Right lobe of liver (tissue), 6 donors: ENCODE measurements around the gene FNDC3B. TPM values are rescaled to one million over a fixed set of nuclear protein-coding genes. Genes with fewer than 3 reads are reported as not detected.

Experiments used
- ATAC-seq, 4 donors: fragments of 200-7000 bp; cut with Tn5 transposase; one replicate each; pipeline ENCODE4 v1.9.1; 2020; ENCODE audit warnings: mild to moderate bottlenecking in 4 of 4, moderate library complexity in 4 of 4
- DNase-seq, 3 donors: peaks; one replicate each; pipeline ENCODE4 v3.0.0-alpha.2; 2020
- H3K27ac ChIP-seq, 3 donors: fragments of 200-600 bp; one replicate each; pipeline ENCODE4 v1.8.0; 2022
- H3K27me3 ChIP-seq, 2 donors: fragments of 200-600 bp; one replicate each; pipeline ENCODE4 v1.8.0; 2022
- H3K36me3 ChIP-seq, 4 donors: fragments of 200-600 bp; sonication (generic) in 1 of 4; one replicate each; pipeline versions ENCODE4 v1.5.1 to v1.8.0; 2017 to 2022; ENCODE audit warnings: control low read depth in 1 of 4
- H3K4me1 ChIP-seq, 4 donors: fragments of 200-600 bp; sonication (generic) in 1 of 4; one replicate each; pipeline versions ENCODE4 v1.5.1 to v1.8.0; 2017 to 2022; ENCODE audit warnings: control low read depth in 1 of 4
- H3K4me3 ChIP-seq, 3 donors: fragments of 200-600 bp; one replicate each; pipeline ENCODE4 v1.8.0; 2022
- H3K9me3 ChIP-seq, 4 donors: fragments of 200-600 bp; sonication (generic) in 1 of 4; one replicate each; pipeline versions ENCODE4 v1.5.1 to v1.8.0; 2017 to 2022; ENCODE audit warnings: control low read depth in 1 of 4
- POLR2A ChIP-seq: fragments of 450-650 bp; IDR thresholded peaks from one replicate; pipeline ENCODE4 v1.6.1; 2017; ENCODE audit warnings: antibody characterized with exemption, mild to moderate bottlenecking
- WGBS: methylation state at CpG from one replicate; pipeline ENCODE4 v1.1.6; 2018; ENCODE audit warnings: low coverage, low lambda C conversion rate; ENCODE audit not compliant: insufficient coverage; ENCODE audit errors: missing lambda C conversion rate; 5-methylcytosine and 5-hydroxymethylcytosine counted together
- intact Hi-C, 2 donors: fragments of 100-400 bp; cut with DNase I; formaldehyde crosslinking; loops; one replicate each; pipeline versions ENCODE4 v1.11.2 to v1.14.1; 2022
- total RNA-seq, 6 experiments: library from RNA; depleted of rRNA in 2 of 6; stranded (reverse); fragments of >200 nt in 2 of 6; fragmentation: NEBNext Ultra II Directional in 3 of 6; extraction: Animal tissue kit (Norgen Biotek cat#: 25700) in 3 of 6; gene quantifications; one replicate each; pipeline versions ENCODE4 v1.1.0 to v1.2.4, GENCODE V29; 2016 to 2023
- TF ChIP-seq, protein P1 (sequence below), 4 donors: fragments of 200-600 bp in 3 of 4; fragments of 450-650 bp in 1 of 4; IDR thresholded peaks; one replicate each; pipeline versions ENCODE4 v1.5.1 to v1.8.0; 2016 to 2022; ENCODE audit warnings: antibody characterized with exemption in 4 of 4, mild to moderate bottlenecking in 2 of 4
- donor health status: DM: no; HTN: yes; CAD: no.
- donor health status: DM: no; HTN: no; CAD: no.
- donor health status: DM: no; HTN: no; CAD: no.
- donor health status: DM: no; HTN: yes; CAD: no.
- donor health status: DM: no; HTN: yes; CAD: no.

Gene FNDC3B
- total RNA-seq, 6 experiments from 2014 or later: 40.2 to 184 (median 63.5) TPM

- H3K4me1 ChIP-seq: peaks cover 2 to 53% (median 20%) of the 10 kb centered on the region in 4 donors
- TF ChIP-seq POLR2A: no peak
- H3K27ac ChIP-seq: peak overlapping the region in 1 of 3 donors; percentile 86
Measured at GRCh38 chr3:172177803-172178316, 138.5 kb downstream of the FNDC3B start.

GRCh38 chr3:172179680-172180399 lies 140.5 kb downstream of the FNDC3B start:
- DNase-seq: peak; percentile 38 to 76 (median 60)
- TF ChIP-seq, protein P1, sequence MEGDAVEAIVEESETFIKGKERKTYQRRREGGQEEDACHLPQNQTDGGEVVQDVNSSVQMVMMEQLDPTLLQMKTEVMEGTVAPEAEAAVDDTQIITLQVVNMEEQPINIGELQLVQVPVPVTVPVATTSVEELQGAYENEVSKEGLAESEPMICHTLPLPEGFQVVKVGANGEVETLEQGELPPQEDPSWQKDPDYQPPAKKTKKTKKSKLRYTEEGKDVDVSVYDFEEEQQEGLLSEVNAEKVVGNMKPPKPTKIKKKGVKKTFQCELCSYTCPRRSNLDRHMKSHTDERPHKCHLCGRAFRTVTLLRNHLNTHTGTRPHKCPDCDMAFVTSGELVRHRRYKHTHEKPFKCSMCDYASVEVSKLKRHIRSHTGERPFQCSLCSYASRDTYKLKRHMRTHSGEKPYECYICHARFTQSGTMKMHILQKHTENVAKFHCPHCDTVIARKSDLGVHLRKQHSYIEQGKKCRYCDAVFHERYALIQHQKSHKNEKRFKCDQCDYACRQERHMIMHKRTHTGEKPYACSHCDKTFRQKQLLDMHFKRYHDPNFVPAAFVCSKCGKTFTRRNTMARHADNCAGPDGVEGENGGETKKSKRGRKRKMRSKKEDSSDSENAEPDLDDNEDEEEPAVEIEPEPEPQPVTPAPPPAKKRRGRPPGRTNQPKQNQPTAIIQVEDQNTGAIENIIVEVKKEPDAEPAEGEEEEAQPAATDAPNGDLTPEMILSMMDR (IDR thresholded peaks at IDR 0.05): no peak
- no peak for TF ChIP-seq POLR2A
- peak; percentile 78 to 92 (median 90) for ATAC-seq
- WGBS: 31% methylated on average over 5 of the region's 5 CpGs
- Histone ChIP-seq H3K36me3 (no peaks in the 10 kb centered on the region), H3K4me3 (no peak overlapping the region), H3K4me1 (peaks cover 2 to 45% (median 20%) of the 10 kb centered on the region in 4 donors), H3K27me3 (no peaks in the 10 kb centered on the region), H3K9me3 (no peaks in the 10 kb centered on the region), H3K27ac (peak overlapping the region; percentile 55 to 86 (median 64))
- intact Hi-C loops: no loop called here

More at GRCh38 chr3:172177803-172178316, 138.5 kb downstream of the FNDC3B start:
- no peak overlapping the region for H3K4me3 ChIP-seq
- DNase-seq (no peak), ATAC-seq (no peak)
- no peaks in the 10 kb centered on the region for H3K36me3 ChIP-seq
- 88% methylated on average over 2 of the region's 2 CpGs for WGBS
- H3K27me3 ChIP-seq: no peaks in the 10 kb centered on the region
- intact Hi-C loops: no loop called here
- no peaks in the 10 kb centered on the region for H3K9me3 ChIP-seq

DNA sequence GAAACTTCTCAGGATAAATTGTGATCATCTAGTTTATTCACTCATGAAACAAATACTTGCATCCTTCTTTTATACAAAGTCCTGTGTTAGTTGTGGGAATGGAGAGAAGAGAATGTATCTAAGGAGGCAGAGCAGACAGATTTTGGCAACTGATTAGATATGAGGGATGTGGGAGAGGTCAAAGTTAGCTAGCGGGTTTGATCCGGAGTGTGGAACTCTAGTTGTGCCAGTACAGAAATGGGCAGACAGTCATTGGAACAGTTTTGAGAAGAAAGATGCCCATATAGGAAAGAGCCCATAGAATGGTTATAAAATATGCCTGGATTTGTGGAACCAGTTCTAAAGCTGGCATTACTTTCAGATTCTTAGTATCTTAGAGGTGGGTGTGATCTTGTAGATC lies 141.1 kb downstream of the FNDC3B start:
- Histone ChIP-seq H3K4me3 (no peak overlapping the region), H3K9me3 (no peaks in the 10 kb centered on the region), H3K27me3 (no peaks in the 10 kb centered on the region), H3K4me1 (peaks cover 2 to 39% (median 19%) of the 10 kb centered on the region in 4 donors), H3K27ac (peak overlapping the region; percentile 55 to 86 (median 64)), H3K36me3 (no peaks in the 10 kb centered on the region)
- DNase-seq (no peak), ATAC-seq (peak in 1 of 4 donors; percentile 5)
- no peak for TF ChIP-seq POLR2A
- TF ChIP-seq, protein P1 (IDR thresholded peaks at IDR 0.05): no peak
- 45% methylated on average over 2 of the region's 2 CpGs for WGBS
- intact Hi-C loops: no loop called here

DNA sequence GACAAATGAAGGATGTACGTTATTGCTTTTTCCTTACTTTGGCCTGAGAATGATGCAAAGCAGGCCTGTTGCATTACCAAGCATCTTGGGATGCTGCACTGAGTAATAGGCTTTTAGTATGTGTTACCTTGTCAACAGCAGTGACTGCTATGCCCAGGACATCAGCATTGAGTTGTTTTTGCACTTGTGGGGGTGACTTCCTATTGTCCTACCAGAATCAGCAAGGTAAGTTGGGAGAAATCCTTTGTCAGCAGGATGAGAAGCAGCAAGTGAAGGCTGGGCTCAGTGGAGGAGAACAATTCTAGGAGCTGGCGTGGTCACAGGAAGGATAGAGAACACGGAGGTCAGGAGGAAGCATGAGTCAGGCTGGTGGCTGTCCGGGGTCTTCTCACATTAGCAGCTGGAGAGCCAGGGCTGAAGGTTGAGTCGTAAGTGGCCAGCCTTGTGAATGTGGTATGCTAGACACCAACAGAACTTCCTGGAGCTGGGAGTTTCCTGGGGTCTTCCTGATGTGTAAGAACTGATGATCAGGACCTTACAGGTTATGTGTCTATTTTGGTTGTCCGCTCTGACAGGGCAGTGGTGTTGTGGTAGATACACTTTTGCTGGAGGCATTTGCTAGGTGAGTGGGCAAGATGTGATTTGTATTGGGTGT lies 142.7 kb downstream of the FNDC3B start:
- WGBS: 75% methylated on average over 5 of the region's 6 CpGs
- peak in 1 of 3 donors; percentile 28 for DNase-seq
- no peaks in the 10 kb centered on the region for H3K9me3 ChIP-seq
- no peaks in the 10 kb centered on the region for H3K36me3 ChIP-seq
- no peaks in the 10 kb centered on the region for H3K27me3 ChIP-seq
- peak overlapping the region in 1 of 3 donors; percentile 13 for H3K27ac ChIP-seq
- intact Hi-C loops: no loop called here
- H3K4me3 ChIP-seq: no peak overlapping the region
- peaks cover 2 to 23% (median 11%) of the 10 kb centered on the region in 4 donors for H3K4me1 ChIP-seq
- TF ChIP-seq, protein P1 (IDR thresholded peaks at IDR 0.05): no peak
- TF ChIP-seq POLR2A: no peak
- peak in 3 of 4 donors; percentile 5 to 51 (median 26) for ATAC-seq

DNA sequence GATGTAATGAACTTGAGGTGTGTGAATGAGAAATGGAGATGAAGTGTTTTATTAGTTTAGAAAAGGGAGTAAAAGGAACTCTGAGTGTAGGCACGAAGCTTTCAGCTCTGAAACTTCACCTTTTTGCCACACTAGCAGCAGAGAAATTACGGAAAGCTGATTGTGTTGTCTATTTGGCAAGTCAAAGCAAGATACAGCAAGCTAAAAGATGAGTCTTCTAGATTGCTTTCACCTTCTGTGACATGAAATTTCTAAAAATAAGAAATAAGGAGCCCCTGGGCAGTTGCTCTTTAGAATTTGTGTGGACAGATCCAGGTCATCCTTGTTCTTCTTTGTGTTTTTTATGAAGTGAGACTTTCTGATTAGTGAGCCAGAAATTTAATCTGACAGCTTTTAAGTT lies 143.4 kb downstream of the FNDC3B start:
- Histone ChIP-seq H3K4me3 (no peak overlapping the region), H3K27ac (no peak overlapping the region), H3K4me1 (peaks cover 2 to 22% (median 11%) of the 10 kb centered on the region in 4 donors), H3K27me3 (no peaks in the 10 kb centered on the region), H3K36me3 (no peaks in the 10 kb centered on the region), H3K9me3 (no peaks in the 10 kb centered on the region)
- WGBS: 23% methylated on average over 2 of the region's 2 CpGs
- ATAC-seq (no peak), DNase-seq (no peak)
- TF ChIP-seq, protein P1 (IDR thresholded peaks at IDR 0.05): no peak
- intact Hi-C loops: no loop called here
